Activated CD8-positive, alpha-beta memory T cell treated with anti-CD3 and anti-CD28 coated beads for 24 hours (primary cell): ENCODE data around the gene AHDC1.

ENCODE experiments used
- DNase-seq: peaks from one replicate; pipeline ENCODE4 v3.0.0-alpha.2; 2020

AHDC1 gene

GRCh38 chr1:27596261-27596660 is 7.7 kb downstream of the AHDC1 start:
- DNase-seq: no peak

GRCh38 chr1:27595597-27595996 is 8.3 kb downstream of the AHDC1 start:
- peak; percentile 64 for DNase-seq

GRCh38 chr1:27594564-27595510 is 9.1 kb downstream of the AHDC1 start:
- no peak for DNase-seq

GRCh38 chr1:27593678-27594563 is 10.0 kb downstream of the AHDC1 start:
- no peak for DNase-seq

GRCh38 chr1:27592931-27593677 is 10.8 kb downstream of the AHDC1 start:
- no peak for DNase-seq

GRCh38 chr1:27592232-27592930 is 11.6 kb downstream of the AHDC1 start:
- no peak for DNase-seq

GRCh38 chr1:27591622-27592021 is 12.3 kb downstream of the AHDC1 start:
- DNase-seq: no peak

GRCh38 chr1:27590917-27591508 is 12.9 kb downstream of the AHDC1 start:
- no peak for DNase-seq

GRCh38 chr1:27589841-27590426 is 14.0 kb downstream of the AHDC1 start:
- no peak for DNase-seq

- no peak for DNase-seq
These were observed 14.5 kb downstream of the AHDC1 start for GRCh38 chr1:27589441-27589840.

- no peak for DNase-seq
These were observed 15.4 kb downstream of the AHDC1 start for GRCh38 chr1:27588256-27589232.

GRCh38 chr1:27585684-27586083 is 18.3 kb downstream of the AHDC1 start:
- DNase-seq: no peak

- no peak for DNase-seq
These were observed 19.5 kb downstream of the AHDC1 start for GRCh38 chr1:27584453-27584852.

GRCh38 chr1:27583479-27583878 is 20.5 kb downstream of the AHDC1 start:
- no peak for DNase-seq

- DNase-seq: no peak
These were observed 22.1 kb downstream of the AHDC1 start for GRCh38 chr1:27581823-27582243.

- no peak for DNase-seq
These were observed 26.3 kb downstream of the AHDC1 start for GRCh38 chr1:27577504-27578188.

GRCh38 chr1:27576806-27577227 is 27.1 kb downstream of the AHDC1 start:
- no peak for DNase-seq

GRCh38 chr1:27575840-27576331 is 28.1 kb downstream of the AHDC1 start:
- DNase-seq: no peak
